ENCODE measurements around the gene SVOP. TPM values are rescaled to one million over a fixed set of nuclear protein-coding genes. Genes with fewer than 3 reads are reported as not detected.

The SVOP gene
- total and polyA plus RNA-seq, 11 donors: 0.14 to 5.3 (median 2.2) TPM

GRCh38 chr12:108930756-108931155, 90.1 kb downstream of the SVOP start:
- Histone ChIP-seq H3K4me1 (no peaks in the 10 kb centered on the region), H3K27ac (no peak overlapping the region), H3K27me3 (no peaks in the 10 kb centered on the region), H3K4me3 (no peak overlapping the region), H3K36me3 (no peaks in the 10 kb centered on the region), H3K9me3 (peaks cover 0 to 7% (median 0%) of the 10 kb centered on the region in 12 donors)
- no peak for TF ChIP-seq POLR2A (IDR thresholded peaks at IDR 0.05)
- TF ChIP-seq, protein P1, sequence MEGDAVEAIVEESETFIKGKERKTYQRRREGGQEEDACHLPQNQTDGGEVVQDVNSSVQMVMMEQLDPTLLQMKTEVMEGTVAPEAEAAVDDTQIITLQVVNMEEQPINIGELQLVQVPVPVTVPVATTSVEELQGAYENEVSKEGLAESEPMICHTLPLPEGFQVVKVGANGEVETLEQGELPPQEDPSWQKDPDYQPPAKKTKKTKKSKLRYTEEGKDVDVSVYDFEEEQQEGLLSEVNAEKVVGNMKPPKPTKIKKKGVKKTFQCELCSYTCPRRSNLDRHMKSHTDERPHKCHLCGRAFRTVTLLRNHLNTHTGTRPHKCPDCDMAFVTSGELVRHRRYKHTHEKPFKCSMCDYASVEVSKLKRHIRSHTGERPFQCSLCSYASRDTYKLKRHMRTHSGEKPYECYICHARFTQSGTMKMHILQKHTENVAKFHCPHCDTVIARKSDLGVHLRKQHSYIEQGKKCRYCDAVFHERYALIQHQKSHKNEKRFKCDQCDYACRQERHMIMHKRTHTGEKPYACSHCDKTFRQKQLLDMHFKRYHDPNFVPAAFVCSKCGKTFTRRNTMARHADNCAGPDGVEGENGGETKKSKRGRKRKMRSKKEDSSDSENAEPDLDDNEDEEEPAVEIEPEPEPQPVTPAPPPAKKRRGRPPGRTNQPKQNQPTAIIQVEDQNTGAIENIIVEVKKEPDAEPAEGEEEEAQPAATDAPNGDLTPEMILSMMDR (IDR thresholded peaks at IDR 0.05): no peak
- 90 to 95% (median 93%) methylated on average over 3 of the region's 3 CpGs for WGBS, 4 donors
- DNase-seq: no peak
- intact Hi-C loops (cut with DNase I): loop anchor here in 1 of 10 donors (10.0 kb wide), 1 partner anchor 154 kb away; no protein-coding TSS in a partner anchor
- no peak for ATAC-seq

DNA sequence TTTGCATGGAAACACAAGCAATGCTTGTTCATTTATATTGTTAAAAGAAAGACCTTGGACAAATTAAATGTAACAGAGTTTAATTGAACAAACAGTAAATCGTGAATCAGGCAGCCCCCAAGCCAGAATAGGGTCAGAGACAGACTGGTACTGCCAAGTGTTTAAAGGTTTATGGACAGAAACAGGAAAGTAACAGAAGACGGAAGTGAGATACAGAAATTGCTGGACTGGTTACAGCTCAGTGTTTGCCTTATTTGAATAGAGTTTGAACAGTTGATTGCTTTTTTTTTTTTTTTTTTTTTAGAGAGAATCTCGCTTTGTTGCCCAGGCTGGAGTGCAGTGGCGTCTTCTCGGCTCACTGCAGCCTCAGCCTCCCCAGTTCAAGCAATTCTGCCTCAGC, 90.7 kb downstream of the SVOP start:
- no peak overlapping the region for H3K27ac ChIP-seq
- 64 to 73% (median 67%) methylated on average over 5 of the region's 5 CpGs for WGBS, 4 donors
- DNase-seq (no peak), ATAC-seq (no peak)
- intact Hi-C loops (cut with DNase I): loop anchor here in 1 of 10 donors (10.0 kb wide), 1 partner anchor 155 kb away; no protein-coding TSS in a partner anchor
- no peak overlapping the region for H3K4me3 ChIP-seq
- H3K27me3 ChIP-seq: no peaks in the 10 kb centered on the region
- peaks cover 0 to 7% (median 0%) of the 10 kb centered on the region in 12 donors for H3K9me3 ChIP-seq
- H3K4me1 ChIP-seq: no peaks in the 10 kb centered on the region
- H3K36me3 ChIP-seq: no peaks in the 10 kb centered on the region
- TF ChIP-seq POLR2A (IDR thresholded peaks at IDR 0.05): no peak
- TF ChIP-seq, protein P1 (IDR thresholded peaks at IDR 0.05): no peak

DNA sequence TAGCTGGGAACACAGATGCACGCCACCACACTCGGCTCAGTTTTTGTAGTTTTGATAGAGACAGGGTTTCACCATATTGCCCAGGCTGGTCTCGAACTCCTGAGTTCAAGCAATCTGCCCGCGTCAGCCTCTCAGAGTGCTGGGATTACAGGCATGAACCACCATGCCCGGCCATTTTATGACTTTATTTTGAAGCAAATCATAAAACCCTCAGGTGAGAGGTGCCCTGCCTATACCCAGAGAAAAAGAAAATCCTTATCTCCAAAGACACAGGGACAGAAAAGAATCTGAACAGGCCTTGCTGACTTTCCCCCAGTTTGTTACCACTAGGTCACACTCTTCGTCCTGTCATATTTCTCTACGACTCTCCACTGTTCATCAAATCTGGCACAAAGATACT, 92.2 kb downstream of the SVOP start:
- 92 to 95% (median 94%) methylated on average over 8 of the region's 8 CpGs for WGBS, 4 donors
- no peak for DNase-seq
- no peaks in the 10 kb centered on the region for H3K36me3 ChIP-seq
- no peaks in the 10 kb centered on the region for H3K27me3 ChIP-seq
- H3K4me3 ChIP-seq: no peak overlapping the region
- H3K4me1 ChIP-seq: no peaks in the 10 kb centered on the region
- no peak overlapping the region for H3K27ac ChIP-seq
- no peak for ATAC-seq
- intact Hi-C loops (cut with DNase I): no loop called here
- peaks cover 0 to 7% (median 0%) of the 10 kb centered on the region in 12 donors for H3K9me3 ChIP-seq
- no peak for TF ChIP-seq POLR2A (IDR thresholded peaks at IDR 0.05)
- TF ChIP-seq, protein P1 (IDR thresholded peaks at IDR 0.05): no peak

DNA sequence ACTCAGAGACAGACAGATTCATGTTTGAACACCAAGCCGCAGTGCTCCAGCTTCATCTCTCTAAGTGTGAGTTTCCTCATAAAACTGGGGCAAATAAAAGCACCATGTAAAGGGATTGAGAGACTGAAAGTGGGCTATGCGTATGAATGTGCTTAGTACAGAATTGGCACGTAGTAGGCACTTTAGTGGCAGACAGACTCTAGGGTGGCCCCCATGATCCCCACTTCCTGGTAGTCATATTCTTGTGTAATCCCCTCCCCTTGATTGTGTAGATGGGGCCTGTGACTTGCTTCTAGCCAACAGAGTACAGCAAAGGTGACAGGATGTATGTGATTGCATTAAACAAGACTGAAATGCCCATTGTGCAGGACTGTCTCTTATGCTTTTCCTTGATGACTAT, 98.0 kb downstream of the SVOP start:
- intact Hi-C loops (cut with DNase I): no loop called here
- DNase-seq (no peak), ATAC-seq (no peak)
- TF ChIP-seq, protein P1 (IDR thresholded peaks at IDR 0.05): no peak
- no peak for TF ChIP-seq POLR2A (IDR thresholded peaks at IDR 0.05)
- Histone ChIP-seq H3K9me3 (peaks cover 0 to 21% (median 0%) of the 10 kb centered on the region in 12 donors), H3K36me3 (no peaks in the 10 kb centered on the region), H3K4me3 (no peak overlapping the region), H3K27me3 (no peaks in the 10 kb centered on the region), H3K4me1 (peaks cover 0 to 4% (median 0%) of the 10 kb centered on the region in 12 donors), H3K27ac (no peak overlapping the region)
- 83 to 94% (median 88%) methylated on average over 3 of the region's 3 CpGs for WGBS, 4 donors
